ENCODE data around the gene TEKT2.

Gene TEKT2, protein sequence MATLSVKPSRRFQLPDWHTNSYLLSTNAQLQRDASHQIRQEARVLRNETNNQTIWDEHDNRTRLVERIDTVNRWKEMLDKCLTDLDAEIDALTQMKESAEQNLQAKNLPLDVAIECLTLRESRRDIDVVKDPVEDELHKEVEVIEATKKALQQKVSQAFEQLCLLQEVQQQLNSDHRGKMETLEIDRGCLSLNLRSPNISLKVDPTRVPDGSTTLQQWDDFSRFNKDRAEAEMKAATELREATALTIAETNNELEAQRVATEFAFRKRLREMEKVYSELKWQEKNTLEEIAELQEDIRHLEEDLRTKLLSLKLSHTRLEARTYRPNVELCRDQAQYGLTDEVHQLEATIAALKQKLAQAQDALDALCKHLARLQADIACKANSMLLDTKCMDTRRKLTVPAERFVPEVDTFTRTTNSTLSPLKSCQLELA

DNA sequence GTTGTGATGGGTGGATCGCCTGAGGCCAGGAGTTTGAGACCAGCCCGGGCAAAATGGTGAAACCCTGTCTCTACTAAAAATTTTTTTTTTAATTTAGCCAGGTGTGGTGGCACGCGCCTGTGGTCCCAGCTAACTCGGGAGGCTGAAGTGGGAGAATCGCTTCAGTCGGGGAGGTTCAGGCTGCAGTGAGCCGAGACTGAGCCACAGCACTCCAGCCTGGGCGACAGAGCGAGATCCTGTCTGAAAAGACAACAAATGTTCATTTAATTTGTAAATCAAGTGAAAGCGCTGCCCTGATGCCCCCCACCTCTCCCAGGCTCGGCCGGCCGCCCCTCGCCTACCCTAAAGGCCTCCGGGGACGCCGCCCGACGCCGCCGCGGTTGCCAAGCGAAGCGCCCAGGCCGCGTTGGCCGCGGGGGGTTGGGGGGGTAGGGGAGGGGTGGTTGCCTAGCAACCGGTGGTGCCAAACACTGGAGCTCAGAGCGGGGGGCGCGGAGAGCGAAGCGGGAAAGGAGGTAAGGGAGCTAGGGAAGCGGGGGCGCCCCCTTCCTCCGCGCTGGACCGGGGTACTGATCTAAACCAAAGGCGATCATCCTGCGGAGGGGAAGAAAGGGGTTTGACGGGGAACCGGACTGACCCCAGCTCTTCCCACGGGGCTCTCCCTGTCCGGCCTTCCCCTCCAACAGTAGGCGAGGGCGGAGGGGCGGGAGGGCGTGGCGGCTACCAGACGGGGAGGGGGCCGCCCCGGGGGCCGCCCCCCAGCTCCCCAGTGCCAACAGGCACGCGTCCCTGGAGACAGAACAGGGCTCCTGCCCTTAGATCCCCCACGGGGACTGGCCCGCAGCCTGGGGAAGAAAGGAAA lies at the start of gene TEKT2:
Gene TEKT2, plus strand, starts transcription at position 460 of the 862 bp plus-strand sequence. CDS start 828 bp downstream, outside the sequence.
- DNase-seq (ENCODE audit: insufficient read length, low spot score) = no peak

DNA sequence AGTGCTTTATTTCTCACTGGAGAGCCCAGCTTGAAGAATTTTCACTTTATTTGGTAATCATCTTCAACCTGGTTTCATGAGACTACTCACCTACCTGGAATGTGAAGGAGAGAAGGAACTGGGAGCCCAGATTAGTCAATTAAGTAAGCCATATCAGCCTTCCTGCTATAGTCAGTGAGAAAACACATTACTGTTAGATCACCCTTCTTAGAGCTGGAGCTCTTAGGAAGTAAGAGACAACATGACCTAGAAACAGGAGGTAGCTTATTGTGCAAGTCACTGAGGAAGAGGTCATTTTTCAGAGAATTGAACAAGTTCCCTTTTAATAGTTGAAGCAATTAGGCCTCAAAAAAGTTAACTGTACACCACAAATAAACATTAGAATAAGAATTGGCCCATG lies 49.2 kb upstream of the TEKT2 start:
- FAIRE-seq (no peak), DNase-seq (ENCODE audit: insufficient read length, low spot score) (peak; percentile 7)

More for the DNA sequence above, at the start of gene TEKT2:
- FAIRE-seq = no peak

- FAIRE-seq (no peak), DNase-seq (ENCODE audit: insufficient read length, low spot score) (no peak)
Measured at GRCh38 chr1:36035154-36035553, 48.7 kb upstream of the TEKT2 start.

- FAIRE-seq (no peak), DNase-seq (ENCODE audit: insufficient read length, low spot score) (no peak)
Measured at GRCh38 chr1:36040238-36040637, 43.7 kb upstream of the TEKT2 start.

- DNase-seq (ENCODE audit: insufficient read length, low spot score) (no peak), FAIRE-seq (no peak)
Measured at GRCh38 chr1:36051821-36052220, 32.1 kb upstream of the TEKT2 start.

DNA sequence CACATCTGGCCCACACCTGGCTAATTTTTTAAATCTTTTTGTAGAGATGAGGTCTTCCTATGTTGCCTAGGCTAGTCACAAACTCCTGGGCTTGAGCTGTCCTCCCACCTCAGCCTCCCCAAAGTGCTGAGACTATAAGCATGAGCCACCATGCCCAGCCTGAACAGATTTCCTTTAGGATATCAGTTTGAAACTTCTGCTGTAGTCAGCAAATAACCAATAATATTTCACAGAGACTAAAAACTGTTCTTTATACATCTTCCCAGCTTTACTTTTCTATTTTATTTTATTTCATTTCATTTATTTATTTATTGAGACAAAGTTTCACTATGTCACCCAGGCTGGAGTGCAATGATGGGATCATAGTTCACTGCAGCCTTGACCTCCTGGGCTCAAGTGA lies 29.9 kb upstream of the TEKT2 start:
- FAIRE-seq = no peak

DNA sequence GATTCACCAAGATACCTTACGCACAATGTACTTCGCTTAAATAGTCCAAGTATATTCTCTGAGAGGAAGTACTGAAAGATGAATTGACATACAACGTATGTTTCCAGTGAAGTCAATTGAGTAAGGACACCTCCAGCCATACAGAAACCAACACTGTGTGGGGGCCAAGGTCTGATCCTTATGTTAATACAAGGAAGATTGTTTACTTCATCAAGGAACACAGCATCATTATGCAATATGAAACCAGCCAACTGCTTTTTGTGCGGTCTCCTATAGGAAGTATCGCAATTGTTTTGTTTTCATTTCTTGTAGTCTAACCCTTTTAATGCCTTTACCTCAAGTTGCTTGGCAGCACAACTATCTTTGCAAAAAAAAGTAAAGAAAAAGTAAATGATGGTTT lies 28.2 kb upstream of the TEKT2 start:
- DNase-seq (ENCODE audit: insufficient read length, low spot score) (no peak), FAIRE-seq (no peak)

More for the DNA sequence above, 29.9 kb upstream of the TEKT2 start:
- no peak for DNase-seq (ENCODE audit: insufficient read length, low spot score)

GRCh38 chr1:36062315-36062714 lies 21.6 kb upstream of the TEKT2 start:
- no peak for DNase-seq (ENCODE audit: insufficient read length, low spot score)
- FAIRE-seq = no peak

DNA sequence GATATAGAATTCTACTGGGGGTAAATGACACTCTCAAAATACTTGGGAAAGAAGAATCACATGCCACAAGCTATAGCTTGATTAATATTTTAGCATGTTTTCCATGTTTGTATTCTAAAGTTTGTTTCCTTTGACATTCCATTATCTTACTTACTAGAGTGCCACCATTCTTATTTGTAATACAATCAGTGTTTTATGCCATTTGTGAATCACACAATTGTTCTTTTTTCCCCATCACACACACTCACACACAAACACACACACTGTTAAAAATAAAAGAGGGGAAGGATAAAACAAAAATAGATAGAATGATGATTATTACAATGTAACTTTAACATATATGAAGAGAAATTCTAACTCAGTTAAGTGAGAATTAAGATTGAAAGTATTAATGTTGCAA lies 16.0 kb upstream of the TEKT2 start:
- DNase-seq (ENCODE audit: insufficient read length, low spot score) = no peak
- FAIRE-seq = no peak

- no peak for DNase-seq (ENCODE audit: insufficient read length, low spot score)
Measured at GRCh38 chr1:36068866-36069265, 15.0 kb upstream of the TEKT2 start.

GRCh38 chr1:36070349-36070748 lies 13.5 kb upstream of the TEKT2 start:
- DNase-seq (ENCODE audit: insufficient read length, low spot score) (no peak), FAIRE-seq (no peak)

More at GRCh38 chr1:36068866-36069265, 15.0 kb upstream of the TEKT2 start:
- no peak for FAIRE-seq

DNA sequence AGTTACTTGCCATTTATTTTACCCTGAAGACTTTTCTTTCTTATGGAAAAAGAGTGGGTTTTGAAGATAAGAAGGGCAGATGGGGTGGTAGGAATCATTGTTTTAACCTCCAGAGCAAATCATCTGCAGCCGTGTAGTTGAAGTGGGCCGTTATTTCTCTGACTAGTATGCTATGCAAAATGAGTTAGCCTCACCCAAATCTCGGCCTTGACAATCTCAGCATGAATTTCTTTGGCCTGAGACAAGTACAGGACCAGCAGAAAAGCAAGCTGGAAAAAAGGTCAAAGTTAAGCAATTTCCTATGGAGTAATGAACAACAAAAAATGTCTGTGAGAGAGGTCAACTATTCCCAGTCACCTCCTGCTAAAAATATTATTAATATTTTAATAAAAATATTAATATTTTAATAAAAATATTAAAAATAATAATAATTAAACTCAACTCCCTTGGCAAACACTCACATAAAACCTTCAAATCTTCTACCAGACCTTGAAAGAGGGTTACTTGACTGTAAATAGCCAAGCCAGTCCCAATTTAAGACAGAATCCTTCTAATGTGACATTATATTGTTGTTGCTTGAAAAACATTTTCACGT lies 6.8 kb upstream of the TEKT2 start:
- DNase-seq (ENCODE audit: insufficient read length, low spot score) = no peak
- FAIRE-seq = no peak

DNA sequence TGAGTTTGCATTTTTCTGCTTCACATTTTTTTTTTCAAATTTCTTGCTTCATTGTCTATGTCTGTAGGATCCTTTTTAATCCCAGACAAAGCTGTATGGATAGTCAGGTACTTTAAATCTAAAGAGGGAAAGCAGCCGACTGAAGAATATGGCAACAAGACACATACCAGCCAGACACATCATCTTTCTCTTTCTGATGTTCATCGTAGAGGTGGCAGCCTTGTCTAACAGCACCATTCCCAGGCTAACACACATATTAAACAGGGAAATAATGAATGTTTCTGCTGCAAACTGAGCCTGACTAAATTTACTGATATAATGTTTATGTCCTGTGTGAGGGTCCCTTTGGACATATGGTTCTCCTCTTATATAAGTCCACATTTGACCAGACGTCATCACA lies 3.7 kb upstream of the TEKT2 start:
- no peak for FAIRE-seq
- DNase-seq (ENCODE audit: insufficient read length, low spot score) = no peak

GRCh38 chr1:36080801-36081200 lies 3.1 kb upstream of the TEKT2 start:
- no peak for FAIRE-seq
- DNase-seq (ENCODE audit: insufficient read length, low spot score) = no peak

GRCh38 chr1:36081926-36082485 lies 1.9 kb upstream of the TEKT2 start:
- DNase-seq (ENCODE audit: insufficient read length, low spot score) (no peak), FAIRE-seq (no peak)

DNA sequence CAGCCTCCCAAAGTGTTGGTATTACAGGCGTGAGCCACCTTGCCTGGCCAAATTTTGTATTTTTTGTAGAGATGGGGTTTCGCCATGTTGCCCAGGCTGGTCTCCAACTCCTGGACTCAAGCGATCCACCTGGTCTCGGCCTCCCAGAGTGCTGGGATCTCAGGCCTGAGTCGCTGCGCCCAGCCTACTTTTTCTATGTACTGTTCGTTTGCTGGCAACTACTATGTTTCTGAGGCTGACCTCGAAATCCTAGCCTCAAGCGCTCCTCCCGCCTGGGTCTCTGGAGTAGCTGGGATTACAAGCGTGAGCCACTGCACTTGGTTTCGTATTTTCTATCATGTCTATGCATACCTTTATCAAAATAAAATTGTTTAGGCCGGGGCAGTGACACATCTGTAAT lies 675 bp upstream of the TEKT2 start:
- DNase-seq (ENCODE audit: insufficient read length, low spot score) (no peak), FAIRE-seq (no peak)

- no peak for FAIRE-seq
- DNase-seq (ENCODE audit: insufficient read length, low spot score) = no peak
Measured at GRCh38 chr1:36084497-36085115, 712 bp downstream of the TEKT2 start.

- DNase-seq (ENCODE audit: insufficient read length, low spot score) (no peak), FAIRE-seq (no peak)
Measured at GRCh38 chr1:36085126-36085525, 1.2 kb downstream of the TEKT2 start.

GRCh38 chr1:36085686-36086526 lies 2.0 kb downstream of the TEKT2 start:
- FAIRE-seq = no peak
- DNase-seq (ENCODE audit: insufficient read length, low spot score) = no peak
